ENCODE results near the gene MBNL1. TPM values are rescaled to one million over a fixed set of nuclear protein-coding genes. Genes with fewer than 3 reads are reported as not detected.
A peak's percentile ranks its signal among the peaks of the same experiment; 100 is the strongest.

The MBNL1 gene
- total and polyA plus RNA-seq, 2 of the 4 experiments (the other 2 are of a cell fraction), result 127 to 664 TPM

DNA sequence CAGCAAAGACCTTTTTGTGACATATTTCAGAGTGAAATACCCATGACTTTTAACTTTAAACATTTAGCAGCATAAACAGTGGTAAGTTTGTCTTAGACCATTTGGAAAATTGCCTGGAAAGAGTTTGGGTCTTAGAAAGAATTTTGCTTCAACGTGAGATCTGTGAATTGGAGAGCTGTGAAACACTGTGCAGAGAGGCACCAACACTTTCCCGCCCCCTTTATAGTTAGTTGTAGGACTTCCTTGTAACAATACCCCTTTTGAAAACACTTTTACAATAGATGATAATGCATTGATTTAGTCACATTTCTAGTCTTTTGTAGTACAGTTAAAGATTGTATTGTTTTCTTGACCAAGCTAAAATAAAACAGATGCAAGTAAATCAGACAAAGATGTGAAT is 43.5 kb upstream of the MBNL1 start:
- Histone ChIP-seq H3K9me3 (ENCODE audit: control insufficient read depth, insufficient read depth, low read length) (no peaks in the 10 kb centered on the region), H4K5ac (ENCODE audit: low read depth, low read length) (no peak overlapping the region), H2AFZ (replicated peaks; ENCODE audit: low read length, poor library complexity) (no peak overlapping the region), H4K20me1 (ENCODE audit: insufficient read depth, low read length) (no peaks in the 10 kb centered on the region), H3K9ac (ENCODE audit: low read depth, low read length) (no peak overlapping the region), H4K91ac (ENCODE audit: insufficient read depth, low read depth, low read length) (no peak overlapping the region), H3K36me3 (ENCODE audit: control insufficient read depth, insufficient read depth, low read length) (no peaks in the 10 kb centered on the region), H3K4me2 (ENCODE audit: low read depth, low read length) (no peak overlapping the region), H2AK9ac (replicated peaks; ENCODE audit: low read depth, low read length, poor library complexity) (no peak overlapping the region), H3K27ac (ENCODE audit: insufficient read depth, low read length) (no peak overlapping the region), H3K27me3 (ENCODE audit: control insufficient read depth, insufficient read depth, low read length) (no peaks in the 10 kb centered on the region), H4K8ac (ENCODE audit: low read depth in 2 of 2, low read length in 2 of 2) (no peak overlapping the region), H3K79me1 (ENCODE audit: low read depth in 1 of 2, low read length in 2 of 2) (no peaks in the 10 kb centered on the region), H2BK15ac (ENCODE audit: low read depth, low read length) (no peak overlapping the region), H2AK5ac (ENCODE audit: low read depth, low read length) (no peak overlapping the region), H2BK5ac (ENCODE audit: low read depth, low read length, poor library complexity, severe bottlenecking) (no peak overlapping the region), H3K4me1 (ENCODE audit: control insufficient read depth, insufficient read depth, low read length) (no peaks in the 10 kb centered on the region), H2BK120ac (ENCODE audit: low read depth, low read length) (no peak overlapping the region), H3K4ac (ENCODE audit: low read depth, low read length) (no peak overlapping the region), H3K23ac (ENCODE audit: low read depth, low read length) (0 out of 2 replicates have a peak overlapping the region, but pooled peaks have one; percentile 1), H3K18ac (ENCODE audit: low read depth, low read length) (no peak overlapping the region), H3K14ac (replicated peaks; ENCODE audit: low read depth, low read length) (no peak overlapping the region), H3K4me3 (ENCODE audit: insufficient read depth, low read depth, low read length) (no peak overlapping the region), H2BK20ac (ENCODE audit: low read depth, low read length) (no peak overlapping the region), H3K9me1 (ENCODE audit: insufficient read depth, low read length) (no peaks in the 10 kb centered on the region), H3K56ac (ENCODE audit: extremely low read depth, insufficient read depth, low read length) (no peak overlapping the region)
- WGBS, 2 experiments (ENCODE audit: extremely low coverage in 2 of 2, insufficient read length in 1 of 2), result no CpG with 5 or more reads among the region's 2 CpGs
- POLR2A ChIA-PET (ENCODE audit: unreplicated experiment), result no interaction called here
- in situ Hi-C loops (cut with MboI; ENCODE audit: low sequenced_read_pairs), result no loop called here
- intact Hi-C loops (cut with micrococcal nuclease), result no loop called here
- dilution Hi-C loops (cut with HindIII; ENCODE audit: low sequenced_read_pairs, unreplicated experiment), result no loop called here
- ATAC-seq (ENCODE audit: low read depth) (peak; percentile 65), DNase-seq (peak; percentile 67)
- CTCF ChIA-PET, result no interaction called here
- no TSS peak for BruUV-seq (replicated peaks)
- no peak for TF ChIP-seq CEBPB (IDR thresholded peaks at IDR 0.05; ENCODE audit: low read depth, low read length)
- TF ChIP-seq, protein P1, sequence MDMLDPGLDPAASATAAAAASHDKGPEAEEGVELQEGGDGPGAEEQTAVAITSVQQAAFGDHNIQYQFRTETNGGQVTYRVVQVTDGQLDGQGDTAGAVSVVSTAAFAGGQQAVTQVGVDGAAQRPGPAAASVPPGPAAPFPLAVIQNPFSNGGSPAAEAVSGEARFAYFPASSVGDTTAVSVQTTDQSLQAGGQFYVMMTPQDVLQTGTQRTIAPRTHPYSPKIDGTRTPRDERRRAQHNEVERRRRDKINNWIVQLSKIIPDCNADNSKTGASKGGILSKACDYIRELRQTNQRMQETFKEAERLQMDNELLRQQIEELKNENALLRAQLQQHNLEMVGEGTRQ (IDR thresholded peaks at IDR 0.05; ENCODE audit: low read depth, low read length), result no peak
- no peak for TF ChIP-seq CHD1 (IDR thresholded peaks at IDR 0.05; ENCODE audit: low read depth, low read length)
- no peak for TF ChIP-seq NFE2L2 (IDR thresholded peaks at IDR 0.05; ENCODE audit: low read depth, low read length)
- TF ChIP-seq MXI1 (IDR thresholded peaks at IDR 0.05; ENCODE audit: borderline replicate concordance, low read depth, low read length), result no peak
